ENCODE measurements around the gene ZMYND10.
A peak's percentile ranks its signal among the peaks of the same experiment; 100 is the strongest.

Gene ZMYND10

GRCh38 chr3:50345586-50346234, at the start of gene ZMYND10:
Gene ZMYND10, minus strand, starts transcription at chr3:50345732. Its CDS starts 153 bp downstream, at chr3:50345579.
- no peak for DNase-seq

- no peak for DNase-seq
Measured at GRCh38 chr3:50393061-50393460, 47.5 kb upstream of the ZMYND10 start.

DNA sequence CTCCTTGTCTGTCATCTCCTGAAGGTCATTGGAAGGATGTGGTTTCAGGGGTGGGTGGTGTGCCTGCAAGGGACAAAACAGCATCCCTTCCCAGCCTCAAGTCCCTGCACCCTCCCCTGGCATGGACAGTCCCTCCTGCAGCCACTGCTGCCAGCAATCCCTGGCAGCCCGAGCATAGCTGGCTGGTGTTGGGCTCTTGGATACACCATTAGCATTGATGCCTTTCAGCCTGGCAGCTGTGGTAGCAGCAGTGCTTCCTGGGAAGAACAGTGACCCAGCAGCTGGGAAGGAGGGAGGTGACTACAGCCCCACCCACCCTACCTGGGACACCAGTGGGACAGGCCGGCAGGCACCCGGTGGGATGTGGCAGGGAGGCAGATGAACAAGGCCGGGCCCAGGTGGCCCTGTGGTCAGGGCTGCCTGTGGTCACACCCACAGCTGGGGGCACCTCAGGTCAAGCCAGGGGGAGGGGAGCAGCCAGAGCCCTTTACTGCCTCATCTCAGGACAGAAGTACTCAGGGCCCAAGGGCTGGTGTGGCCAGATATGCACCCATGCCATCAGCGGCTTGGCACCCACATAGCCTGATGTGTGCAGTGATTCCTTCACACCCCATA, 46.7 kb upstream of the ZMYND10 start:
- DNase-seq: no peak

- peak; percentile 10 for DNase-seq
Measured at GRCh38 chr3:50390508-50391224, 45.1 kb upstream of the ZMYND10 start.

DNA sequence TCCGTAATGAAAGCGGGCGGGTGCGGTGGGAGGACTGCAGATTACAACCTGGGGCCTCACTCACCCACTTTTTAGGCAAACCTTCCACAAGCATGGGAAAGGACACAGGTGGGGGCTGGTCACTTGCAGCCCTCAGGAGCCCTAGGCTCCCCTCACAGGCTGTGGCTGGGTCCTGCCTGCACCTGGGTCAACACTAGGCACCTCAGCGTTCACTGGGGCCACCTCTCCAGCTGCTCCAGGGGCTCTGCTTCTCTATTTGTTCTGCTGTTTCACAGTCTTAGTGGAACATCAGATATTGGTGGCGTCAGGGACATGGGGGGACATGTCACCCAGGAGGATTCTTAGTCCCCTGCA, 43.9 kb upstream of the ZMYND10 start:
- no peak for DNase-seq

DNA sequence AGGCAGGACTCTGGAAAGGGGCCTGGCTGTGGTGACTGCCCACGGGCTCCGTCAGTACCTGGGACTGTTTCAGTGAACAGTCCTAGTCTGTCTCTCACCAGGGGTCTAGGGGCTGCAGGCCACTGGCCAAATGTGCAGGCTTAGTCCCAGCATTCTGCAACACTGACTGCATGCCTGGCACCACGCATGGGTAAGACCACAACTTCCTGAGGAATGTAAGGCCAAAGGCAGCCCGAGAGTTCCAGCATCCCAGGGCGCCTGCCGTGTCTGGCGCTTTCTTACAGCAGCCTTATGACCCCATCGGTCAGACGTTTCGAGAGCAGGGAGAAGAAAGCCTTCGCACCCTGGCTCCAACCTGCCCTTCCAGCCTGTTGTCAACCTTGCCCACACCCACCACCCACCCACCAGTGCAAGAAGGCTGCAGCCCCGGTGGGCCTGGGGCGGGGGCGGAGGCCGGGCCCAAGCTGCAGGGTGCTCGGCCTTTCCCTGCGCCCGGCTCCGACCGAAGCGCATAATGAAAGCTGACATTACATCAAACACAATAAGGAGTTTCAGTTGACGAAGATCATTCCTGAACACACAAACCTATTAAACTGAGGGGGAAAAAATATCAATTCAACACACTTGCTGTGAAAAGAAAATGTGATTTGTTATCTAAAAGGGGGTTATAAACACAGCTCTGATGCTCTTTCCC, 43.3 kb upstream of the ZMYND10 start:
- DNase-seq: no peak

DNA sequence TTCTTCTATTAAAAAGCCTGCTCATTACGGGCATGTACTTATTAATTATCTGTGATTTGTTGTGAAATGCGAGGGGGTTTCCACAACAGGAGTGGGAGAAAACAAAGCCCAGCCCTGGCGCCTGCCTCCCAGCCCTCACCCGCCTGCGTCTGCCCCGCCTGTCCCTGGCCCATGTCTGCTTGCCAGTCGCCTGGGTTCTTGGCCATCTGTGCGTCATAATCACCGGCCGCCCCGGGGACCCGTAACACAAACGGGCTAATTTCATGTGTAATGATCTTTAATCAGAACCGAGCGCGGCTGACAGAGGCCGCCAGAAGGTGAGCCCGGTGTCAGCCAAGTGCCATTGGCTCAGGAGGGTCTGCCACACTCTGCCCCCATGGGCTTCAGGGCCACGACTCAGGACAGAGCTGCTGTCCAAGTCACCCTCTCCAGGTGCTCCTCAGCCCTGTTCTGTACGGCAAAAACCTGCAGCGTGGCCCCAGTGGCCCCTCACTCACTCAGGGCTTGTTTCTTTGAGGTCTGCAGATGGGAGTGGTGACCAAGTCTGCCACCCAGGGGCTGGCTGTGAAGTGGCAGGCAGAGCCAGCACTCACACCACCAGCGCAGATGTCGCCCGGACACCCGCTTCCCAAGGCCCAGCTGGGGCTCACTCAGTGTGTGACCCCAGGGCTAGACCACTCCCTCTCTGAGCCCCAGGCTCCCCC, 42.6 kb upstream of the ZMYND10 start:
- no peak for DNase-seq

- DNase-seq: no peak
Measured at GRCh38 chr3:50385754-50386153, 40.2 kb upstream of the ZMYND10 start.

GRCh38 chr3:50383750-50384149, 38.2 kb upstream of the ZMYND10 start:
- DNase-seq: no peak

DNA sequence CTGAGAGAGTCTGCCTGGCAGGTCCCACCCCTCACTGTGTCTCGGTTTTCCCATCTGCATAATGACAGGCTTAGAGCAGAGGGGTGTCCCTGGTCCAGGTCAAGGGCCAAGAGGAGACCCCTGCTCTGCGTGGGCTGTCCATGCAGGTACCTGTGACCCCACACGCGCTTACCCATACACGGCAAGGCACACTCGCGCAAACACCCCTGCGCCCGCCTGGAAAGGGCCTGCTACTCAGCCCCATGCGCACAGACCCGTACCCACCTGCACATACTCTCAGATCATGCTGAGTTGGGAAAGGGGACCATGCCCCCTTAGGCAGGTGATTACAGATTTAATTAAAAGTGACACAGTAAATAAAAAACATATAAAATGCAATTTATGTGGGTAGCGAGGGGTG, 37.2 kb upstream of the ZMYND10 start:
- DNase-seq: no peak

DNA sequence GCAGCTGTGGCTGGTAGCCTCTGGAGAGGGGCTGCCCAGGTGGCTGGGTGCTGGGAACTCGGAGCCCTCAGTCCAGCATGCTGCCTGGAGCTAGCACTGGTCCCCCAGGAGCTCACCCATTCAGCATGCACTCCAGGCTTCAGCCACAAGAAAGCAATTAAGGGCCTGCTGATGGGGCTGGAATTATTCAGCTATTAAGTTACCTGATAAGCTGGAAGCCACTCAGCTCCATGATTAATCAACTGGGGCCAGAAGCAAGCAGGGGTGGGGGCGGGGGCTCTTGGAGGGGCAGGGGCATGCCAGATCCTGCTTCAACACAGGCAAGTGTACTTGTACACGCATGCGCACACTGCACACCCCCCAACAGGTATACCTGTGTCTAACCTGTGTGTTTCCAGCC, 35.9 kb upstream of the ZMYND10 start:
- DNase-seq: no peak

GRCh38 chr3:50380405-50381085, 35.0 kb upstream of the ZMYND10 start:
- DNase-seq: no peak

GRCh38 chr3:50378757-50379156, 33.2 kb upstream of the ZMYND10 start:
- DNase-seq: no peak

- DNase-seq: no peak
Measured at GRCh38 chr3:50378024-50378423, 32.5 kb upstream of the ZMYND10 start.

GRCh38 chr3:50375258-50375931, 29.9 kb upstream of the ZMYND10 start:
- DNase-seq: no peak

GRCh38 chr3:50374363-50375257, 29.1 kb upstream of the ZMYND10 start:
- DNase-seq: no peak

DNA sequence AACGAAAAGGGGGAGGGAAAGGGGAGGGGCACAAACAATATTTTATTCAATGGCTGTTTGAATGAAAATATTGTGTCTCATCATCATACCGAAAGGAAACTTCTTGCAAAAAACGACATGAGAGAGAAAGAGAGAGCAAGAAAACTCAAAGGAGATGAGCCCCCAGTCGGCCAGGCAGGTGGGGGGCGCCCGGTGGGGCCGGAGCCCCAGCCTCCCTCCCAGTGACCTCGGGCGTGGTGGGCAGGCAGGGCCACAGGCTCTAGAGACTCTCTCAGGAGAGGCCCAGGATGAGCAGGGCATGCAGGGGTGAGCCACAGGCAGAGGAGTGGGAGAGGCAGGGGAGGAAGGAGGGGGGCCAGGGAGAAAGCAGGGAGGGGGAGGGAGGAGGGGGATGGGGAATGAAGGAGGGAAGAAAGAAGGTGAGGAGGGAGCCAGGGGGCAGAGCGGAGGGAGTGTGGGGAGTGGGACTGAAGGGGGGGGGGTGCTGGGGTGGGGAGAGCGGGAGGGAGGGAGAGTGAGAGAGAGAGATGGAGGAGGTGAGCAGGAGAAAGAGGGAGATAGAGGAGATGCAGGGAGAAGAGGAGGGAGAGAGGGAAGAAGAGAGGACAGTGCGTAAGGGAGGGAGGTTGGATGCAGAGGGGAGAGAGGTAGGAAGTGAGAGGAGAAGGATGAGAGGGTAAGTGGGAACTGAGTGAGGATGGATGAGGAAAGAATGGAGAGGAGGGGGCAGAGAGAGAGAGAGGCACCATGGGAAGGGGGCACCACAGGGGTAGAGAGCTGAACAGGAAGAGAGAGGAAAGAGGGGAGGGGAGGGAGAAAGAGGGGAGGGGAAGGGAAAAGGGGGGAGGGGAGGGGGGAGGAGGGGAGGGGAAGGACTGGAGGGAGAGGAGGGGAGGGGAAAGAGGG, 27.9 kb upstream of the ZMYND10 start:
- DNase-seq: no peak

DNA sequence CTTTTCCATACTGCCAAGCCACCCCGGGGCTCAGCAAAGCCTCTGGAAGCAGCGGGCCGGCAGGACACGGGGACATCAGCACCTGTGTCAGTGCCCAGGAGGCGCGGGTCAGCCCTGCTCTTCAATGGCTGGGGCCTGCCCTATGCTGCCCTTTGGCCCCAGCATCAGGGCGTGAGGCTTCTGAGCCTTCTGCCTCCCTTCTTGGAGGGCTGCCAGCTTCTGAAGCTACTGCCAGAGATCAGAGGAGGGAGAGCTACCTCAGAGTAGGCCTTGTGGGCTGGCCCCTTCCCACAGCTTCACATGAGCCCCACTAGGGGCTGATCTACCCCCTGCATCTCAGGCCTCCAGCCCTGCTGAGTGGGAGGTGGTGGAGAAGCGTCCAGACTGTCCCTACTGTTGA, 26.8 kb upstream of the ZMYND10 start:
- no peak for DNase-seq

DNA sequence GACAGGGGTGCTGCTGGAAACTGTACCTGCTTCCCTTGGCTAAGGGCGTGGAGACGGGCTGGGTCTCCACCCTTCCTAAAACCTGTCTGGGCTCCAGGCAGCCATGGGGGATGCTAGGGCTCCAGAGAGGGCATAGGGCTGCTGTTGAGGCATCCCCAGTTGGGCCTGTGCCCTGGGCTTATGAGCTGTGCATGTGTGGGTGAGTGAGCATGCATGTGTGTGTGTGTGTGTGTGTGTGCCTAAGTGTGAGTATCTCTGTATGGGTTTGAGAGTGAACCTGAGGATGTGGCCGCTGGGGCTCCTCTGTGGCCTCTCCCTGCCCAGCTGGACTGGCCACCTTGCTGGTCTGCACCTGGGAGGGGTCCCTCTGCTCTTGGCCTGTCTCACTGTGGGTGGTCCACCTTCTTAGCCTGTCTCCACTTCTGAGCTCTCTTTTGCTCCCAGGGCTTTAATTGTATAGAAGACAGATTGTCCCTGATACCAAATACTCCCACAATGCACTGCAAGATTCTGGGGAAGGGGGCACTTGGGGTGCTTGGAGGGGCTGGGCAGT, 25.7 kb upstream of the ZMYND10 start:
- DNase-seq: no peak

Measured in DMS153 (cell line).